H9 (cell line): Measurements from ENCODE around the gene SPOP. TPM values are rescaled to one million over a fixed set of nuclear protein-coding genes. Genes with fewer than 3 reads are reported as not detected.

ENCODE experiments used
- DNase-seq: peaks from one replicate; pipeline ENCODE4 v3.0.0-alpha.2; 2017
- H2AFZ ChIP-seq: one replicate; pipeline ENCODE4 v1.6.1; 2013; ENCODE audit warnings: mild to moderate bottlenecking, low read length, control low read depth, moderate library complexity
- H2AK5ac ChIP-seq: 2 replicates; pipeline ENCODE4 v1.6.1; 2013; ENCODE audit warnings: low read length, control low read depth, mixed read lengths; ENCODE audit not compliant: insufficient read length
- H2BK120ac ChIP-seq: one replicate; pipeline ENCODE4 v1.6.1; 2013; ENCODE audit warnings: low read depth, mild to moderate bottlenecking, low read length, control low read depth, inconsistent platforms; ENCODE audit not compliant: poor library complexity, severe bottlenecking
- H2BK12ac ChIP-seq: 2 replicates; pipeline ENCODE4 v1.6.1; 2013; ENCODE audit warnings: low read length, control low read depth, mixed read lengths, low read depth; ENCODE audit not compliant: insufficient read length
- H2BK15ac ChIP-seq: 2 replicates; pipeline ENCODE4 v1.6.1; 2013; ENCODE audit warnings: low read depth, low read length, control low read depth
- H2BK20ac ChIP-seq: one replicate; pipeline ENCODE4 v1.6.1; 2013; ENCODE audit warnings: low read depth, mild to moderate bottlenecking, low read length, control low read depth, inconsistent platforms; ENCODE audit not compliant: poor library complexity, severe bottlenecking
- H2BK5ac ChIP-seq: 2 replicates; pipeline ENCODE4 v1.6.1; 2013; ENCODE audit warnings: low read length, control low read depth, mixed read lengths; ENCODE audit not compliant: insufficient read length
- H3K14ac ChIP-seq: 2 replicates; pipeline ENCODE4 v1.6.1; 2013; ENCODE audit warnings: low read length, control low read depth; ENCODE audit not compliant: insufficient read depth
- H3K18ac ChIP-seq: 2 replicates; pipeline ENCODE4 v1.6.1; 2013; ENCODE audit warnings: low read depth, mild to moderate bottlenecking, mixed read lengths, low read length, control low read depth; ENCODE audit not compliant: insufficient read length
- H3K23ac ChIP-seq: 2 replicates; pipeline ENCODE4 v1.6.1; 2013; ENCODE audit warnings: low read length, control low read depth, mixed read lengths, low read depth; ENCODE audit not compliant: insufficient read length
- H3K23me2 ChIP-seq: 2 replicates; pipeline ENCODE4 v1.6.1; 2013; ENCODE audit warnings: low read depth, mild to moderate bottlenecking, mixed read lengths, low read length, control low read depth; ENCODE audit not compliant: insufficient read length, poor library complexity, severe bottlenecking
- H3K27ac ChIP-seq: 2 replicates; pipeline ENCODE4 v1.5.1; 2013; ENCODE audit warnings: low read length, control low read depth, mixed read lengths, low read depth; ENCODE audit not compliant: insufficient read length
- H3K27me3 ChIP-seq: 2 replicates; pipeline ENCODE4 v1.6.1; 2013; ENCODE audit warnings: low read length, control low read depth, inconsistent platforms; ENCODE audit not compliant: insufficient read depth
- H3K4ac ChIP-seq: 2 replicates; pipeline ENCODE4 v1.6.1; 2013; ENCODE audit warnings: low read depth, mild to moderate bottlenecking, control low read depth, inconsistent platforms, low read length, moderate library complexity
- H3K4me1 ChIP-seq: 2 replicates; pipeline ENCODE4 v1.6.1; 2013; ENCODE audit warnings: low read length, control low read depth, inconsistent platforms; ENCODE audit not compliant: insufficient read depth
- H3K4me2 ChIP-seq: 2 replicates; pipeline ENCODE4 v1.6.1; 2013; ENCODE audit warnings: low read length, control low read depth, mixed read lengths; ENCODE audit not compliant: insufficient read length, insufficient read depth
- H3K56ac ChIP-seq: 2 replicates; pipeline ENCODE4 v1.6.1; 2013; ENCODE audit warnings: low read depth, mild to moderate bottlenecking, mixed read lengths, low read length, control low read depth; ENCODE audit not compliant: insufficient read length
- H3K79me1 ChIP-seq: 2 replicates; pipeline ENCODE4 v1.6.1; 2013; ENCODE audit warnings: low read depth, mild to moderate bottlenecking, moderate library complexity, low read length, control low read depth, inconsistent platforms; ENCODE audit not compliant: insufficient read depth, poor library complexity, severe bottlenecking
- H3K79me2 ChIP-seq: 2 replicates; pipeline ENCODE4 v1.6.1; 2013; ENCODE audit warnings: low read length, control low read depth, inconsistent platforms; ENCODE audit not compliant: insufficient read depth
- H3K9ac ChIP-seq: 2 replicates; pipeline ENCODE4 v1.6.1; 2013; ENCODE audit warnings: low read length, control low read depth, mixed read lengths; ENCODE audit not compliant: insufficient read length; ENCODE audit errors: extremely low read depth
- H3K9me3 ChIP-seq: one replicate; pipeline ENCODE4 v1.6.1; 2013; ENCODE audit warnings: low read depth, low read length, inconsistent platforms; ENCODE audit not compliant: control insufficient read depth
- H3T11ph ChIP-seq: one replicate; pipeline ENCODE4 v1.6.1; 2013; ENCODE audit warnings: mild to moderate bottlenecking, low read length, control low read depth, inconsistent platforms
- H4K20me1 ChIP-seq: one replicate; pipeline ENCODE4 v1.6.1; 2013; ENCODE audit not compliant: control insufficient read depth, insufficient read length, insufficient read depth
- H4K5ac ChIP-seq: 2 replicates; pipeline ENCODE4 v1.6.1; 2013; ENCODE audit warnings: low read depth, mild to moderate bottlenecking, mixed read lengths, low read length, control low read depth; ENCODE audit not compliant: insufficient read length
- H4K8ac ChIP-seq: replicated peaks from 2 replicates; pipeline ENCODE4 v1.6.1; 2013; ENCODE audit warnings: low read length, control low read depth, mixed read lengths, low read depth; ENCODE audit not compliant: insufficient read length
- H4K91ac ChIP-seq: 2 replicates; pipeline ENCODE4 v1.6.1; 2013; ENCODE audit warnings: low read depth, mild to moderate bottlenecking, moderate library complexity, mixed read lengths, low read length, control low read depth; ENCODE audit not compliant: insufficient read length
- H3K27ac Mint-ChIP-seq, 3 experiments: 2 replicates in 2 of 3; 3 replicates in 1 of 3; pipeline ENCODE4 v1.8.0; 2020 to 2021; ENCODE audit warnings: mixed read lengths in 3 of 3, mild to moderate bottlenecking in 1 of 3, moderate library complexity in 1 of 3
- H3K27me3 Mint-ChIP-seq: 2 replicates; pipeline ENCODE4 v1.8.0; 2021; ENCODE audit warnings: low read depth, mild to moderate bottlenecking, moderate library complexity, mixed read lengths
- H3K36me3 Mint-ChIP-seq, 3 experiments: 2 replicates in 2 of 3; 3 replicates in 1 of 3; pipeline ENCODE4 v1.8.0; 2020 to 2021; ENCODE audit warnings: low read depth in 3 of 3, mixed read lengths in 3 of 3; ENCODE audit not compliant: insufficient read depth in 1 of 3
- H3K4me1 Mint-ChIP-seq, 2 experiments: 2 replicates each; pipeline ENCODE4 v1.8.0; 2020; ENCODE audit warnings: mixed read lengths in 2 of 2
- H3K4me3 Mint-ChIP-seq, 2 experiments: 2 replicates in 1 of 2; 3 replicates in 1 of 2; pipeline ENCODE4 v1.8.0; 2020 to 2021; ENCODE audit warnings: mild to moderate bottlenecking in 2 of 2, mixed read lengths in 2 of 2, moderate library complexity in 1 of 2
- H3K9me3 Mint-ChIP-seq, 2 experiments: 2 replicates in 1 of 2; 3 replicates in 1 of 2; pipeline ENCODE4 v1.8.0; 2020; ENCODE audit warnings: mild to moderate bottlenecking in 2 of 2, mixed read lengths in 2 of 2, moderate library complexity in 1 of 2
- CTCF ChIP-seq: fragments of 200-600 bp; sonication (generic); conservative IDR thresholded peaks from 3 replicates; pipeline ENCODE4 v1.8.0; 2021; ENCODE audit warnings: antibody characterized with exemption, mild to moderate bottlenecking
- WGBS: extraction: QIAGEN DNeasy Blood & Tissue Kit; methylation state at CpG from one replicate; pipeline ENCODE4 v1.1.7; 2013; ENCODE audit warnings: missing lambda C conversion rate, low lambda C conversion rate, mixed read lengths; ENCODE audit not compliant: insufficient read length; ENCODE audit errors: extremely low coverage; 5-methylcytosine and 5-hydroxymethylcytosine counted together
- total RNA-seq: library from RNA; stranded (reverse); gene quantifications from 2 replicates; pipeline ENCODE4 v1.2.1, GENCODE V29; 2021

Gene SPOP
- total RNA-seq, 1 experiment from 2014 or later, result 33.7 TPM

GRCh38 chr17:49690256-49690655 is 12.4 kb upstream of the SPOP start:
- no peak for DNase-seq
- Histone ChIP-seq H3K79me2 (no peaks in the 10 kb centered on the region), H2BK5ac (no peak overlapping the region), H2BK12ac (no peak overlapping the region), H2BK120ac (no peak overlapping the region), H3T11ph (no peak overlapping the region), H2BK15ac (no peak overlapping the region), H3K14ac (no peak overlapping the region), H3K18ac (no peak overlapping the region), H2BK20ac (no peak overlapping the region), H3K4me2 (no peak overlapping the region), H3K27ac (no peak overlapping the region), H3K23ac (no peak overlapping the region), H2AFZ (no peak overlapping the region), H2AK5ac (no peak overlapping the region), H4K8ac (no peak overlapping the region), H3K4me1 (peaks cover 9% of the 10 kb centered on the region; the same call in 1 of the 2 replicates), H3K9ac (no peak overlapping the region), H3K4ac (no peak overlapping the region), H3K9me3 (no peaks in the 10 kb centered on the region), H3K79me1 (no peaks in the 10 kb centered on the region), H3K23me2 (no peaks in the 10 kb centered on the region), H3K56ac (no peak overlapping the region), H4K20me1 (no peaks in the 10 kb centered on the region), H3K27me3 (no peaks in the 10 kb centered on the region), H4K5ac (no peak overlapping the region), H4K91ac (no peak overlapping the region)
- TF ChIP-seq CTCF, result no peak
- Mint-ChIP-seq H3K4me1 (peaks cover 21 to 24% of the 10 kb centered on the region in 2 experiments), H3K36me3 (no peaks in the 10 kb centered on the region), H3K4me3 (no peak overlapping the region; a peak in 1 of 5 replicates), H3K27ac (no peak overlapping the region), H3K9me3 (no peaks in the 10 kb centered on the region), H3K27me3 (peaks cover 9% of the 10 kb centered on the region)
- no CpG with 5 or more reads among the region's 2 CpGs for WGBS
